Ovary (tissue), 3 donors: Measurements from ENCODE around the gene DCST1.

Experiments
- POLR2A ChIP-seq: fragments of 450-650 bp; IDR thresholded peaks from one replicate; pipeline ENCODE4 v1.6.1; 2017; ENCODE audit warnings: antibody characterized with exemption, mild to moderate bottlenecking, moderate library complexity
- TF ChIP-seq, protein P1 (sequence below), 3 donors: fragments of 450-650 bp in 2 of 3; fragments of 200-600 bp in 1 of 3; IDR thresholded peaks; one replicate each; pipeline versions ENCODE4 v1.5.1 to v1.8.0; 2016 to 2022; ENCODE audit warnings: antibody characterized with exemption in 3 of 3, mild to moderate bottlenecking in 1 of 3
- donor health status: DM: no; HTN: no; CAD: no.

DNA sequence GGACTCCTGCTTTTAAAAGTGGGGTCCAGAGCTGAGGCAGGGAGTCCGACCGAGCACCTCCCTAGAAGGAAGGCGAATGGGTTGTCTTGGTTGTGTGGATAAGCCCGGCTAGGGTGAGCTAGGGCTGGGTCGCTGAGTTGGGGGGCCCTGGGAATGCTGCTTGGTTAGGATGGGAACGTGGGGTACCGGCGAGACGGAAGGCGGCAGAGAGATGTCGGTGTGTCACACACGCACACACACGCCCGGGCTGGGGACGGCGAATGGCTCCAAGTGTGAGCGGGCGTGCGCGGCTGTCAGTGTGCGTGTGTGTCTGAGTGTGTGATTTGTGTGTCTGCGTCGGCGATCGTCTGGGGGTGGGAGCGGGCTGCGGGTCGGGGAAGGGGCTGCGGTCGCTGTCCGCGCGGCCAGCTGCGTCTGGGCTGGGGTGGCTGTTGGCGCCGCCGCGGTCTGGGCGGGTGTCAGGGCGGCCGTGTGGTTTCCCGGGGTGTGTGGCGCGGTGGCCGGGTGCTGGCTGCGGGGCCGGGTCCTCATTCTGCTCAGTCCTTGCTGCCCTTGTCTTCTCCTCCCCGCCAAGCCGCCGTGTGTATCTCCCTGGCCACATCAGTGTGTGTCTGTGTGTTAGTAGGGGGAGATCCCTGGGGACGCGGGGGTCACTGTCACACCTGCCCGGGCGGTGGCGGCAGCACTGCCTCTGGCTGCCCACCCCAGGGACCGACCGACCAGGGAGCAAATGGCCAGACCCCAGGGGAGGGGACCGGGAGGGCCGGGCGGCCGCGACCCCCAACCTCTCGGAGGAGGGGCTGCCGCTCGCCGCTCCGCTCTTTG lies 46.1 kb downstream of the DCST1 start:
- TF ChIP-seq, protein P1, sequence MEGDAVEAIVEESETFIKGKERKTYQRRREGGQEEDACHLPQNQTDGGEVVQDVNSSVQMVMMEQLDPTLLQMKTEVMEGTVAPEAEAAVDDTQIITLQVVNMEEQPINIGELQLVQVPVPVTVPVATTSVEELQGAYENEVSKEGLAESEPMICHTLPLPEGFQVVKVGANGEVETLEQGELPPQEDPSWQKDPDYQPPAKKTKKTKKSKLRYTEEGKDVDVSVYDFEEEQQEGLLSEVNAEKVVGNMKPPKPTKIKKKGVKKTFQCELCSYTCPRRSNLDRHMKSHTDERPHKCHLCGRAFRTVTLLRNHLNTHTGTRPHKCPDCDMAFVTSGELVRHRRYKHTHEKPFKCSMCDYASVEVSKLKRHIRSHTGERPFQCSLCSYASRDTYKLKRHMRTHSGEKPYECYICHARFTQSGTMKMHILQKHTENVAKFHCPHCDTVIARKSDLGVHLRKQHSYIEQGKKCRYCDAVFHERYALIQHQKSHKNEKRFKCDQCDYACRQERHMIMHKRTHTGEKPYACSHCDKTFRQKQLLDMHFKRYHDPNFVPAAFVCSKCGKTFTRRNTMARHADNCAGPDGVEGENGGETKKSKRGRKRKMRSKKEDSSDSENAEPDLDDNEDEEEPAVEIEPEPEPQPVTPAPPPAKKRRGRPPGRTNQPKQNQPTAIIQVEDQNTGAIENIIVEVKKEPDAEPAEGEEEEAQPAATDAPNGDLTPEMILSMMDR (IDR thresholded peaks at IDR 0.05), result no peak
- TF ChIP-seq POLR2A, result no peak
